HG02678 (cell line): ENCODE data around the gene AP1G2.
"Not testable (repeated sequence)": the region's sequence is repeated elsewhere in the genome, so short reads cannot be mapped to it uniquely, and the experiment has no call there.

Source experiments
- ATAC-seq: cut with Tn5 transposase; IDR thresholded peaks from one replicate; pipeline ENCODE4 v1.9.1; 2021; ENCODE audit warnings: mild to moderate bottlenecking, moderate library complexity; ENCODE audit not compliant: unreplicated experiment

Gene AP1G2

DNA sequence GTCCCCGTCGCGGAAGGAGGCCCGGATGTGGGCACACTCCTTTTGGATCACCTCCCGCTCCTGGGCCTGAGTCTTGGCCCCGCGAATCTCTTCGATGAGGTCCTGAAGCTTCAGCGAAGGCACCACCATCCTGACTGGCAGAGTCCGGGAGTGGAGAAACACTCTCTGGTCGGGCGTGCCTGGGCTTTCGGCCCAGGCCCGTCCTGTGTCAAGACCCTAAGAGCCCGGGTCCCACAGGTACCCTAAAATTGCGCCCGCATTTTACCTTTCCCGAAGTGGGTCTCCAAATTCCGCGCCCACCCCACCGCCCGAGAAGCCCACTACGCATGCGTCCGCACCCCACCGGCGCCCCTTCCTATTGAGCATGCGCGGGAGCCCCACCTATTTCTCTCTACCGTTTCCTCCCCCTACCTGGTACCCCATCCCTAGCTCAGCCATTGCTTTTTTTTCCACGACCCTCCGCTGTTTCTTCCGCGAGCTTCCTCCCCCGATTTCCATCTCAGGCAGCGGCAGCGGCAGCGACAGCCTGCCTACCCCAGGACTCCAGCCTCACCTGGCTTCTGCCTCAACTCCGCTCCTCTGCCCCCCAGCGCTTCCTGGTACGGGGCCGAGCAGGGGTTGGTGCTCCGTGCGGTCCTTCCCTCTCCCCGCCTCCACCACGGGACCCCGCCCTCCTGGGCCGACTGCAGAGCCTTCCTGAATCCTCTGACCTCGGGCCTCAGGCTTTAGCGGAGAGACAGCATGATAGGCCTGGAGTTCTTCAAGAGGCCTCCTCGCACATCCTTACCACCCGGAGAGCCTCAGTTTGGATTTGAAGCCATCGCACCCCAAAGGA lies at the start of gene AP1G2:
Gene AP1G2, minus strand, starts transcription at position 606 of the 835 bp plus-strand sequence. Its CDS starts 477 bp downstream, at position 129.
- peak; percentile 94 for ATAC-seq

DNA sequence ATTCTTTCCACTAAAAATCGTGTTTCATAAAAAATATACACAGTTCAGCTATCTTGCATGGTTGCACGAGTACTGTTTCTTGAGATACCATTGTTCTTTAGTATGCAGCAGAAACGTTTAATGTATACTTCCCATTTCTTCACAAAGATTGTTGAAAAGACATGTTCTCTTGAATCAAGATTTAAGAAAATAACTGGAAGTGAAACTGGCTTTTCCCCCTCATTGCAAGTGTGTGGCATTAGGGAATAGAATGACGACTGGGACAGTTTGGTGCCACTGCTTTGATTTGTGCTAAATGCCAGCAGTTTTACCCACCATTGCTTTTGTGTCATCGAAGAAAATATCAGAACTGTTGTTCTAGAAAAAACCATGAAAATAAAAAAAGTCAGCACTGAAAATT lies 48.3 kb upstream of the AP1G2 start:
- no peak for ATAC-seq

- no peak for ATAC-seq
Observed at GRCh38 chr14:23614395-23614828, 46.8 kb upstream of the AP1G2 start.

GRCh38 chr14:23613242-23614070 lies 45.9 kb upstream of the AP1G2 start:
- no peak for ATAC-seq

DNA sequence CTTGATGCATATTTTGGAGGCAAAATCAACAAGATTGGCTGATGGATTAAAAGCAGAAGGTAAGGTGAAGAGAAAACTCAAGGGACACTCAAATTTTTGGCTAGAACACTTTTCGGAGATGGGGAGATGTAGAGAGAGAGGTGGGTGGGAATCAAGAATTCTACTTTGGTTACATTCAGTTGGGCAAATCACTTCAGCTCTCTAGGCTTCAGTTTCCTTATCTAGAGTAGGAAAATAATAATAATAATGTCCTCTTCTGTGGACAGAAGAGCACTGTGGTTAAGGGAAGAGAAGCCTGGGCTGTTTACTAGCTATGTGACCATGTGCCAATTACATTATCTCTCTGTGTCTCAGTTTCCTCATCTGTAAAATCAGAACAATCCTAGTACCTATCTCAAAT lies 45.2 kb upstream of the AP1G2 start:
- ATAC-seq = no peak

GRCh38 chr14:23612354-23612732 lies 44.8 kb upstream of the AP1G2 start:
- no peak for ATAC-seq

DNA sequence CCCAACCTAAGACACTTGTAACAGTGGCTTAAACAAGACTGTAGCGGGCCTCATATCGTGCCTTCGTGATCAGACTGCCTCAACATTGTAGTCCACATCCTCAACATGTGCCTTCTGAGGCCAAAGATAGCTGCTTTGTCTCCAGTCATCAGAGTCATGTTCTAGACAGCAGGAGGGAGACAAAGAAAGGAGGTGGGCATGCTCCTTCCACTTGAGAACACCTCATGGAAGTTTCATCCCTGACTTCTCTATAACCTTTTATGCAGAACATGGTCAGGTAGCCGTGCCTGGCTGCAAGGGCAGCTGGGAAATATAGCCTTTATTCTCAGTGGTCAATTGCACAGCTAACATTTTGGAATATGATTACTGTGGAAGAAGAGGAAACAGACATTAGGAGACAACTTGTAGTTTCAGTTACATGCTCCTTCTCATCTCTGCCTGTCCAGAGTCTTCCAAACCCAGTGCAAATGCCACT lies 43.3 kb upstream of the AP1G2 start:
- ATAC-seq = no peak

GRCh38 chr14:23610090-23610814 lies 42.7 kb upstream of the AP1G2 start:
- ATAC-seq = no peak

DNA sequence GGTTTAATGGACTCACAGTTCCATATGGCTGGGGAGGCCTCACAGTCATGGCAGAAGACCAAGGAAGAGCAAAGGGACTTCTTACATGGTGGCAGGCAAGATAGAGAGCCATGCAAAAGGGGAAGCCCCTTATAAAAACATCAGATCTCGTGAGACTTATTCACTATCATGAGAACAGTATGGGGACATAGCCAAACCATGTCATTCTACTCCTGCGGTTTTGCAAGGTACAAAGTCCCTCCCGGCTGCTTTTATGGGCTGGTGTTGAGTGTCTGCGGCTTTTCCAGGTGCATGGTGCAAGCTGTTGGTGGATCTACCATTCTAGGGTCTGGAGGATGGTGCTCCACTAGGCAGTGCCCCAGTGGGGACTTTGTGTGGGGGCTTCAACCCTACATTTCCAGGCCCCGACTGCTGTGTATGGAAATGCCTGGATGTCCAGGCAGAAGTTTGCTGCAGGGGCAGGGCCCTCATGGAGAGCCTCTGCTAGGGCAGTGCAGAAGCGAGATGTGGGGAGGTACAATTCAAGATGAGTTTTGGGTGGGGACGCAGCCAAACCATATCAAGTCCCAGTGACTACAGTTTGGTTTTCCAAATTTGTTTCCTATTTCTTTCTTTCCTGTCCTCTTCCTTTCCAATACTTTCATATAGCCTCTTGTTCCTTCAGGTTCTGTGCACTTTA lies 42.0 kb upstream of the AP1G2 start:
- ATAC-seq = not testable (repeated sequence)

DNA sequence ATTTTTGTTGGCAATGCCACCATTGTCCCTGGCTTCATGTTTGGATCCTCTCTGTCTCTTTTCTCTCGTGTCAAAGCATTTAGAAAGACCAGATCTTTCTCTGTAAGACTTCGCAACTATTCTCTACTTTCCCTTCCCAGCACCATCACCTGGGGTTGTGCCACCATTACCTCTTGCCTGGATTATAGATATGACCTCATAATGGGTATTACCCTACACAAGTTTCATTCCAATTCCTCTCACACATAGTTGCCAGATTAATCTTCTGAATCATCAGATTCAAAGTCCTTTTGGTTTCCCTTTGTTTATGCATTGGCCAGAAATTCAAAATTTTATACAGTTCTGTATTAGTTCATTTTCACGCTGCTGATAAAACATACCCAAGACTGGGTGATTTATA lies 41.4 kb upstream of the AP1G2 start:
- ATAC-seq = no peak

DNA sequence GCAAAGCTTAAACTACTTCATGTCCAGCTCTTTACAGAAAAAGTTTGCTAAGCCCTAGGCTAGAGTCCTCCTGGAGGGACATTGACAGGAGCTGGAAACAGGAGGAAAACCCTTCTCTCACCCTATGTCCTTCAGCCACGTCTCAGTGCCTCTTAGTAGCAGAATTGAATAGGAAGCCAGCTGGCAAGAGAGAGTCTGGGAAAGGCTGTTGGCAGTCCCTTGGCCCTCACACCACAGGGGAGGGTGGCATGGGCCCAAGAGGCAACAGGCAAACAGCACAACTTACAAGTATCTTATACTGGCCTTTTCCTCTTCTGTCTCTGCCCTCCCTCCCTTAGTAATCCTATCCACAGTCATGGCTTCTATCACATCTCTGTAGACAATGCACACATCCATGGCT lies 40.9 kb upstream of the AP1G2 start:
- ATAC-seq = no peak

DNA sequence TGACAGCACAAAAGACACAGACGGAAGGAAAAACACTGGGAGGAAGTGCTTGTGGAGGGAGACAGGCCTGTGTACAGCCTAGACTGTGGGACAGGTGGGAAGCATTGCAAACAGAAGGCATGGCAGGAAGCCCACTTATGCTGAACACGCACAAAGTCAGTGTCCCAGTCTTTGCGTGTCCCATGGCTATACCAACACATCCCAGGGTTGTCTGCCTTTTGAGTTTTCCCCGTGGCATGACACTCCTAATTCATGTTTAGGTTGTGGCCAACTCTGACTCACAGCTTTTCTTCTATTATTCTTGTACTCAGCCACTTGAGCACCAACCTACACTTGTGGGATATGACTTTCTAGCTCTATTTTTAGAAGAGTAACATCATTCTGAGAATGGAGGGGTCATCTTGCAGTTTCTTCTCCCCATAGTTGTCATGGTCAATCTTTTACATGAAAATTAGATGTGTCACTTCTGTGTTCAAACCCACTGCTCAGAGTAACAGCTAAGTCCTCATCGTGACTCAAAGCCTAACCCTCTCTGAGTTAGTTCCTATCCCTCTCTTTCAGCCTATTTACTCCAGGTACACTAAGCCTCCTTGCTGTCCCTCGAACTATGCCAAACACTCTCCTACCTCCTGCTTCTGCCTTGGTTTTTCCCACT lies 38.5 kb upstream of the AP1G2 start:
- peak; percentile 79 for ATAC-seq

- no peak for ATAC-seq
Observed at GRCh38 chr14:23604675-23605170, 37.1 kb upstream of the AP1G2 start.

DNA sequence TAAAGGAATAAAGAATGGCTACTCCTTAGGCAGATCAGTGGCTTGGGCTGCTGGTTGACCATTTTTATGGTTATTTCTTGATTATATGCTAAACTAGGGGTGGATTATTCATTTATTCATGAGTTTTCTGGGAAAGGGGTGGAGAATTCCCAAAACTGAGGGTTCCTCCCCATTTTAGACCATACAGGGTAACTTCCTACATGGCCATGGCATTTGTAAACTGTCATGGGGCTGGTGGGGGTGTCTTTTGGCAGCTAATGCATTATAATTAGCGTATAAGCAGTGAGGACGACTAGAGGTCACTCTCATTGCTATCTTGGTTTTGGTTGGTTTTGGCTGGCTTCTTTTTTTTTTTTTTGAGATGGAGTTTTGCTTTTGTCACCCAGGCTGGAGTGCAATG lies 36.6 kb upstream of the AP1G2 start:
- ATAC-seq = no peak

- ATAC-seq = no peak
Observed at GRCh38 chr14:23603103-23603502, 35.5 kb upstream of the AP1G2 start.

DNA sequence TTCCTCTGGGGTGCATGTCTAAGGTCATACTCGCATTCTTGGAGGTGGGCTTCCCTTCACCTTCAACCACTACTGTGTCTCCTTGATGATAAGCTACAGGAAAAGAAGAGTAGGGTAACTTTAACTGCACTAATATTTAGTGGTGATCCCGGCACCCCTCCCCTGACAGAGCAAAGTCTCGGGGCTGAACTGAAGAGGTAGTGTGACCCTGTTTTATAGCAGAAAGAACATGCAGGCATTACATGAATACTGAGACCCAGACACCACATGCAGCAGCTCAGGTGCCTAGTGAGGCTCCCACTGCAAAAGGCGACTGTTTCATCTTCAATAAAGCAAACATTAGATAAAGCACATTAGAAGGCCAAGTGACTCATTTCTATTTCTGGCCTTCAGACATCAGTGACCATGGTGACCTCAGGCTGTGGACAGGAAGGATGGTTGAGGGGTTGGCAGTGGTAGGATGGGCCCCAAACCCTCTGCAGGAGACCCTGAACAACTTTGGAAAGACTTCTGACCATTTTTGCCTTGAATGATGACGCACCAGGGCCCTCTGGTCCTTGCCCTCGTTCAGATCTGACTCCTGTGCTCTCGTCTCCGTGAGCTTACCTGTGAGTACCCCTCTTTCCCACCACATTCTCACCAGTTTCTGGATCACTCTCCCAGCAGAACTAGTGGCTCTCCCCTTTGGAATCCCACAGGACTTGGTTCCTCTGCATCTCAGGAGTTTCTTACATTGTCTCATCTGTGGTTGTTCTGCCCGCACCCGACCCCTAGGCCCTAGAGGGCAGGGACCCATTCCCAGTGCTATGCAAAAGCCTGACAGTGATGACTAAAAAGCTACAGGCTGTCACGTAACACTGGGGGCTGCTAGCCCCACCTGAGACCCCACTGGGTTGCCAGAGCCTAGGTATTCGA lies 34.8 kb upstream of the AP1G2 start:
- no peak for ATAC-seq

DNA sequence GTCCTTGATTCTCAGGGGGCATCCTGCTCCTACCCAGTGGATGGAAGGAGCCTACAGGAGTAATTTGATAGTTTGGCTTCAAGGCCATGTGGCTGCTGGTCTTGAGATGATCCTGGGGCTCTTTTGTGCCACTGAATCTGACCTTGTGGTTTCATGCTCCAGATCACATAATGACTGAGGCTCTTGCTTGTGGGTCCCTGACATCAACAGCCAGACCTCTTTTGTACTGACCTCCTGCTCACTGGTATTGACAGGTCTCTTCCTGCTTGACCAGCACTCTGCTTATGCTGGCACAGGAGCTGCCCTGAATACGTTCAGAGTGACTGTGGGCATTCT lies 34.2 kb upstream of the AP1G2 start:
- ATAC-seq = no peak

- ATAC-seq = no peak
Observed at GRCh38 chr14:23601424-23601823, 33.8 kb upstream of the AP1G2 start.

GRCh38 chr14:23600806-23601205 lies 33.2 kb upstream of the AP1G2 start:
- ATAC-seq = no peak
